Mononuclear cell (primary cell): ENCODE data around the gene G6PC1. TPM values are rescaled to one million over a fixed set of nuclear protein-coding genes. Genes with fewer than 3 reads are reported as not detected.
"Not testable (repeated sequence)": the region's sequence is repeated elsewhere in the genome, so short reads cannot be mapped to it uniquely, and the experiment has no call there.

Source experiments
- H3K27me3 ChIP-seq: 2 replicates; pipeline ENCODE4 v1.6.0; 2011; ENCODE audit warnings: low read length, control low read depth; ENCODE audit not compliant: insufficient read depth
- H3K4me1 ChIP-seq: 2 replicates; pipeline ENCODE4 v1.5.1; 2011; ENCODE audit warnings: mild to moderate bottlenecking, low read length, control low read depth; ENCODE audit not compliant: insufficient read depth
- H3K4me3 ChIP-seq: 2 replicates; pipeline ENCODE4 v1.5.1; 2011; ENCODE audit warnings: mild to moderate bottlenecking, low read length, moderate library complexity
- H3K9me3 ChIP-seq: 2 replicates; pipeline ENCODE4 v1.5.1; 2011; ENCODE audit warnings: low read depth, mild to moderate bottlenecking, control low read depth, low read length
- total RNA-seq: library from RNA; depleted of rRNA; stranded (reverse); fragments of >200 nt; gene quantifications from one replicate; pipeline ENCODE4 v1.2.3, GENCODE V29; 2012

G6PC1 gene
- total RNA-seq, 1 donor, result not detected

- Histone ChIP-seq H3K27me3 (no peaks in the 10 kb centered on the region), H3K4me3 (no peak overlapping the region), H3K9me3 (no peaks in the 10 kb centered on the region), H3K4me1 (no peaks in the 10 kb centered on the region)
Observed at GRCh38 chr17:42866631-42867575, 33.7 kb upstream of the G6PC1 start.

- H3K9me3 ChIP-seq, H3K4me1 ChIP-seq, H3K4me3 ChIP-seq, H3K27me3 ChIP-seq: not testable (repeated sequence)
Observed at GRCh38 chr17:42867694-42868261, 32.8 kb upstream of the G6PC1 start.

DNA sequence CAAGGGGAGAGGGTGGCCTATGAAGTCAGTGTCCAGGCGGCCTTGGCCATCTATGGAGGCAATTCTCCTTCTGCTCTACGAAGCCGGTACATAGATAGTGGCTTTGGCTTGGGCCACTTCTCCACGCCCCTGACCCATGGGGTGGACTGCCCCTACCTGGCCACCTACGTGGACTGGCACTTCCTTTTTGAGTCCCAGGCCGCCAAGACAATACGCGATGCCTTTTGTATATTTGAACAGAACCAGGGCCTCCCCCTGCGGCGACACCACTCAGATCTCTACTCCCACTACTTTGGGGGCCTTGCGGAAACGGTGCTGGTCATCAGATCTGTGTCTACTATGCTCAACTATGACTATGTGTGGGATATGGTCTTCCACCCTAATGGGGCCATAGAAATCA, 32.3 kb upstream of the G6PC1 start:
- H3K27me3 ChIP-seq, result no peaks in the 10 kb centered on the region

DNA sequence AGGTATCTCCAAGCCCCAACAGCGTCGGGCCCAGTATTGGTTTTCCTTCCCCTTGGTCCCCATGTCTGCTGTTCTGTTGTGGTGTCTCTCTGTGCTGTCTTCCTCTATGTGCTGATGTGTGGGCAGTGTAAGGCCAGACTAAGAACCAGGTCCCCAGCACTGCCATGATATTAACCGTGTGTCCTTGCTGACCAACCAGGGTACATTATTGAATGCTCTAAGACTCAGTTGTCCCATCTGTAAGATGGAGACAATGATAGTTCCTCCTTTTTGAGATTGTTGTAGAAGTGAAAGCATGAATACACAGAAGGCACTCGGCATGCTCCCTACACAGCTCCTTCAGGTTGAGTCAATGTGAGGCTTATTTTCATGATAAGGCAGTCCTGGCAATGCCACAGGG, 29.0 kb upstream of the G6PC1 start:
- H3K4me3 ChIP-seq, result no peak overlapping the region
- H3K4me1 ChIP-seq, result no peaks in the 10 kb centered on the region
- no peaks in the 10 kb centered on the region for H3K9me3 ChIP-seq
- H3K27me3 ChIP-seq, result no peaks in the 10 kb centered on the region

More for the DNA sequence above, 32.3 kb upstream of the G6PC1 start:
- Histone ChIP-seq H3K9me3 (no peaks in the 10 kb centered on the region), H3K4me3 (no peak overlapping the region), H3K4me1 (no peaks in the 10 kb centered on the region)

- Histone ChIP-seq H3K4me3 (no peak overlapping the region), H3K9me3 (no peaks in the 10 kb centered on the region), H3K27me3 (no peaks in the 10 kb centered on the region), H3K4me1 (no peaks in the 10 kb centered on the region)
Observed at GRCh38 chr17:42872251-42872965, 28.2 kb upstream of the G6PC1 start.

DNA sequence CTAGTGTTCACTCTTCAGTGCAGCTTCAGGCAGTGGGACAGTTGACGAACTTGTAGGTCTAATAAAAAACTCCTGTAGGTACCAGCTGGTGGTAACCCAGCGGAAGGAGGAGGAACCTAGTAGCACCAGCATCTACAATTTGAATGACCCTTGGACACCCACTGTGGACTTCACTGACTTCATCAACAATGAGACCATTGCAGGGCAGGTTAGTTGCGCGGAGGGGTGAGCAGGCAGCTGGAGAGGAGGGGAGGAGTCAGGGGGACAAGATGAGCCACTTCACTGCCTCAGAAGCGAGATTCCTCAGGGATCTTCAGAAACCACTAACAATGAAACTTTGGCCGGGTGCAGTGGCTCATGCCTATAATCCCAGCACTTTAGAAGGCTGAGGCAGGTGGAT, 27.3 kb upstream of the G6PC1 start:
- H3K27me3 ChIP-seq, result no peaks in the 10 kb centered on the region
- no peaks in the 10 kb centered on the region for H3K4me1 ChIP-seq
- no peaks in the 10 kb centered on the region for H3K9me3 ChIP-seq
- H3K4me3 ChIP-seq, result no peak overlapping the region

GRCh38 chr17:42873932-42874695, 26.5 kb upstream of the G6PC1 start:
- not testable (repeated sequence) for H3K9me3 ChIP-seq, H3K27me3 ChIP-seq, H3K4me3 ChIP-seq, H3K4me1 ChIP-seq

DNA sequence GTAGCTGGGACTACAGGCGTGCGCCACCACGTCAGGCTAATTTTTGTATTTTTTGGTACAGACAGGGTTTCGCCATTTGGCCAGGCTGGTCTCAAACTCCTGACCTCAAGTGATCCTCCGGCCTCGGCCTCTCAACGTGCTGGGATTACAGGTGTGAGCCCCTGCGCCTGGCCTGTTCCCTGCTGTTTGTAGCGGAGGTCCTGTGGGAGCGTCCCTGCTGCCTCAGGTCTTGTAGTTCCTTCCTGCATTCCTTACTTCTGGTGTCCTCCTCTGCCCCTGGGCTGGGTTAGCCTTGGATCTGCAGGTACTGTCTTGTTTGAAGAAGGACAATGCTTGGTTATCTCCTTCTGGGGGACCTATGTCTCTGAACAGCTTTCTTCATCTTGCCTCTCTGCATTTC, 23.6 kb upstream of the G6PC1 start:
- Histone ChIP-seq H3K27me3 (no peaks in the 10 kb centered on the region), H3K4me3 (no peak overlapping the region), H3K9me3 (no peaks in the 10 kb centered on the region), H3K4me1 (no peaks in the 10 kb centered on the region)

GRCh38 chr17:42878123-42878880, 22.3 kb upstream of the G6PC1 start:
- Histone ChIP-seq H3K4me3 (no peak overlapping the region), H3K9me3 (no peaks in the 10 kb centered on the region), H3K27me3 (no peaks in the 10 kb centered on the region), H3K4me1 (no peaks in the 10 kb centered on the region)

GRCh38 chr17:42878924-42879595, 21.5 kb upstream of the G6PC1 start:
- Histone ChIP-seq H3K27me3 (no peaks in the 10 kb centered on the region), H3K9me3 (no peaks in the 10 kb centered on the region), H3K4me1 (no peaks in the 10 kb centered on the region), H3K4me3 (no peak overlapping the region)

- Histone ChIP-seq H3K4me1 (no peaks in the 10 kb centered on the region), H3K4me3 (no peak overlapping the region), H3K27me3 (no peaks in the 10 kb centered on the region), H3K9me3 (no peaks in the 10 kb centered on the region)
Observed at GRCh38 chr17:42879596-42879985, 21.0 kb upstream of the G6PC1 start.

GRCh38 chr17:42880776-42881310, 19.8 kb upstream of the G6PC1 start:
- no peaks in the 10 kb centered on the region for H3K9me3 ChIP-seq
- no peak overlapping the region for H3K4me3 ChIP-seq
- H3K4me1 ChIP-seq, result peaks cover 9% of the 10 kb centered on the region
- H3K27me3 ChIP-seq, result no peaks in the 10 kb centered on the region

- H3K4me3 ChIP-seq, H3K27me3 ChIP-seq, H3K9me3 ChIP-seq: not testable (repeated sequence)
- H3K4me1 ChIP-seq, result peaks cover 17% of the 10 kb centered on the region
Observed at GRCh38 chr17:42881706-42882105, 18.9 kb upstream of the G6PC1 start.

DNA sequence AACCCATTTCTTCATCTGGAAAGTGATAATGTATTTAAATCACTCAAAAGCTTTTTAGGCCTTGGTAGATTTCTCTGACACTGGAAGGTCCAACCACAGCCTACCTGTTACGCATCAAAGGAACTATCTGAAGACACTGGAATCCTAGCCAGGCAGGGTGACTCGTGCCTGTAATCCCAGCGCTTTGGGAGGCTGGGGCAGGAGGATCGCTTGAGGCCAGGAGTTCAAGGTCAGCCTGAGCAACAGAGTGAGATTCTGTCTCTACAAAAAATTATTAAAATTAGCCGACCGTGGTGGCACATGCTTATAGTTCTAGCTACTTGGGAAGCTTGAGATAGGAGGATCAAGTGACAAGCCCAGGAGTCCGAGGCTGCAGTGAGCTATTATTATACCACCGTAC, 18.4 kb upstream of the G6PC1 start:
- peaks cover 22% of the 10 kb centered on the region for H3K4me1 ChIP-seq
- no peaks in the 10 kb centered on the region for H3K27me3 ChIP-seq
- no peak overlapping the region for H3K4me3 ChIP-seq
- no peaks in the 10 kb centered on the region for H3K9me3 ChIP-seq
